Fibroblast of pulmonary artery (primary cell): ENCODE measurements around the gene PROSER3.

ENCODE experiments used
- DNase-seq: peaks from one replicate; pipeline ENCODE4 v3.0.0-alpha.2; 2010; ENCODE audit warnings: low read depth
- H3K4me3 ChIP-seq: replicated peaks from 2 replicates; pipeline ENCODE4 v1.5.1; 2011; ENCODE audit warnings: low read depth, mild to moderate bottlenecking, control low read depth, low read length, moderate library complexity
- TF ChIP-seq, protein P1 (sequence below): IDR thresholded peaks from 2 replicates; pipeline ENCODE4 v1.5.1; 2011; ENCODE audit warnings: mild to moderate bottlenecking, control low read depth, low read length, inconsistent platforms; ENCODE audit errors: missing control alignments

PROSER3 gene

DNA sequence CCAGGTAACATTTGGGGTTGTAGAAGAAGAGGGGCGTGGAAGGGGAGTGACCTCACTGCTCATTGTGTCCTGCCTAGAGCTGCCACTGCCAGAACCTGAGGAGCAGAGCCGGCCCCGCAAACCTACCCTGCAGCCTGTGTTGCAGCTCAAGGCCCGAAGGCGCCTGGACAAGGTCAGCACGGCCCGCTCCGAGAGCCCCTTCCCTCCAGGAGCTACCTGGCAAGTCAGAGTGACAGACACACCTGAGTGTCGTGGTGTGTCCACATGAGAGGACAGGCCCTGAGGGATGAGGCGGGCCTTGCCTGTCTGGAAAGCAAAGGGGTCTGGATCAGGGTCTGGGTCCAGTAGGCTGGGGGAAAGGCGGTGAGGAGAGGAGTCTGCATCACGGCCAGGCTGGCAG is 33.4 kb upstream of the PROSER3 start:
- no peak overlapping the region for H3K4me3 ChIP-seq
- DNase-seq: no peak
- TF ChIP-seq, protein P1, sequence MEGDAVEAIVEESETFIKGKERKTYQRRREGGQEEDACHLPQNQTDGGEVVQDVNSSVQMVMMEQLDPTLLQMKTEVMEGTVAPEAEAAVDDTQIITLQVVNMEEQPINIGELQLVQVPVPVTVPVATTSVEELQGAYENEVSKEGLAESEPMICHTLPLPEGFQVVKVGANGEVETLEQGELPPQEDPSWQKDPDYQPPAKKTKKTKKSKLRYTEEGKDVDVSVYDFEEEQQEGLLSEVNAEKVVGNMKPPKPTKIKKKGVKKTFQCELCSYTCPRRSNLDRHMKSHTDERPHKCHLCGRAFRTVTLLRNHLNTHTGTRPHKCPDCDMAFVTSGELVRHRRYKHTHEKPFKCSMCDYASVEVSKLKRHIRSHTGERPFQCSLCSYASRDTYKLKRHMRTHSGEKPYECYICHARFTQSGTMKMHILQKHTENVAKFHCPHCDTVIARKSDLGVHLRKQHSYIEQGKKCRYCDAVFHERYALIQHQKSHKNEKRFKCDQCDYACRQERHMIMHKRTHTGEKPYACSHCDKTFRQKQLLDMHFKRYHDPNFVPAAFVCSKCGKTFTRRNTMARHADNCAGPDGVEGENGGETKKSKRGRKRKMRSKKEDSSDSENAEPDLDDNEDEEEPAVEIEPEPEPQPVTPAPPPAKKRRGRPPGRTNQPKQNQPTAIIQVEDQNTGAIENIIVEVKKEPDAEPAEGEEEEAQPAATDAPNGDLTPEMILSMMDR: no peak

DNA sequence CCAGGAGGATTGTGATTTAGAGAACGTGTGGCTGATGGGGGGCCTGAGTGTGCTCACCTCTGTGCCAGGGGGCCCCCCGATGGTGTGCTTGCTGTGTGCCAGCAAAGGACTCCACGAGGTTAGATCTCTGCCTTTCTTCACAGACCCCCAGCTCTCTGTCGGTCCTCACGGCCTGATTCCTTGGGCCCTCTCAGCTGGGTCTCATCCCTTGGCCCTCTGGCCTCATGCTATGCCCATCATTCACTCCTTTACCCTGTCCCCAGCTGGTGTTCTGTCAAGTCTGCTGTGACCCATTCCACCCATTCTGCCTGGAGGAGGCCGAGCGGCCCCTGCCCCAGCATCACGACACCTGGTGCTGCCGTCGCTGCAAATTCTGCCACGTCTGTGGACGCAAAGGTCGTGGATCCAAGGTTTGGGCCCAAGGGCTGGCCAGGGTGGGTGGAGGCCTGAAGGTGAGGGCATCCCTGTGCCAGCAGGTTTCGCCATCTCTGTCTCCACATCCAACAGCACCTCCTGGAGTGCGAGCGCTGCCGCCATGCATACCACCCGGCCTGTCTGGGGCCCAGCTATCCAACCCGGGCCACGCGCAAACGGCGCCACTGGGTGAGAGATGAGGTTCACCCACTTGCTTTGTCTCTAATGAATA is 32.6 kb upstream of the PROSER3 start:
- TF ChIP-seq, protein P1: no peak
- DNase-seq: no peak
- no peak overlapping the region for H3K4me3 ChIP-seq

DNA sequence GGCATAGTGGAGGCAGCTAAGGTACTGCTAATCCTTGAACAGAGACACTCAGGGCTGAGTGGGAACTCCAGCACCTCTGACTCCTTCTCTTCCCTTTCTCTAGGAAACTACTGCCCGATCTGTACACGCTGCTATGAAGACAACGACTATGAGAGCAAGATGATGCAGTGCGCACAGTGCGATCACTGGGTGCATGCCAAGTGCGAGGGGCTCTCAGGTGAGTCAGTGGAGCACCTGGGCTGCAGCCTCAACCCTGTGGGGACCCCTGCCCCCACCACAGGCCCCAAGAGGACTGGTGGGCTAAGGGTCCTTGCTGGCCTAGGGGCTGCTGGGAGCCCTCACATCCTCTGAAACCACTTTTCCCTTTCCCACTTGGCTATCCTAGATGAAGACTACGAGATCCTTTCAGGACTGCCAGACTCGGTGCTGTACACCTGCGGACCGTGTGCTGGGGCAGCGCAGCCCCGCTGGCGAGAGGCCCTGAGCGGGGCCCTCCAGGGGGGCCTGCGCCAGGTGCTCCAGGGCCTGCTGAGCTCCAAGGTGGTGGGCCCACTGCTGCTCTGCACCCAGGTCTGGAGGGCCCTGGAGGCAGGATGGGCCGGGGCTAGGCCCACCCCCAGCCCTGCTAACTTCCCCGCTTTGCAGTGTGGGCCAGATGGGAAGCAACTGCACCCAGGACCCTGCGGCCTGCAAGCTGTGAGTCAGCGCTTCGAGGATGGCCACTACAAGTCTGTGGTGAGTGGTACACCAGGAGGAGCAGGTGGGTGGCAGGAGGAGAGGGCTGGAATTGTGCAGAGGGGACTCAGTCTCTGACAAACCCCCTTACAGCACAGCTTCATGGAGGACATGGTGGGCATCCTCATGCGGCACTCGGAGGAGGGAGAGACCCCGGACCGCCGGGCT is 30.7 kb upstream of the PROSER3 start:
- no peak overlapping the region for H3K4me3 ChIP-seq
- no peak for DNase-seq
- TF ChIP-seq, protein P1: no peak

DNA sequence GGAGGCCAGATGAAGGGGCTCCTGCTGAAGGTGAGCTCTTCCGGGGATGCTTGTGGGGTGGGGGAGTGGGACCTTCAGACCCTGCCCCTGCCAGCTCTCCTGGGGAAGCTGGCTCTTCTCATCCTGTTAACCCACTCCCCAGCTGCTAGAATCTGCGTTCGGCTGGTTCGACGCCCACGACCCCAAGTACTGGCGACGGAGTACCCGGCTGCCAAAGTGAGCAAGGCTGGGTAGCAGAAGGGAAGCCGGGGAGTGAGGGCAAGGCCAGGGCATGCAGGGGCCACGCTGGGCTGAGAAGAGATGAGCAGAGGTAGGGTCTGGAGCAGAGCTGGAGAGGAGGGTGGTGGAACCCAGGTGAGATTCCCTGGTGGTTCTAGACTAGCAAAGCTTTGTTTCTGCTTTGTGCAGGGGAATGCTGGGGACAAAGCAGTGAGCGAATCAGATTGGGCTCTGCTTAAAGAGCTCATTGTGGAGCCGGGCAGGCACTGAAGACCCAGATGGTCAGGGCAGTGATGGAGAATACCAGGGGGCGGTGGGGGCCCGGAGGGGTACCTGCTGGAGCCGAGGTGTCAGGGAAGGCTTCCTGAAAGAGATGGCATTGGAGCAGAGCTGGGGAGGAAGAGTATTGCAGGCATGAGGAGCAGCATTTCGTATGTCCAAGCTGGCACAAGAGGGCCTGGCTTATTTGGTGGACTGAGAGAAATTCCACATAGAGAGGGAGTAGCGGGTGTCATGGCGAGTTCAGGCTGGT is 29.8 kb upstream of the PROSER3 start:
- no peak for DNase-seq
- H3K4me3 ChIP-seq: no peak overlapping the region
- TF ChIP-seq, protein P1: no peak

DNA sequence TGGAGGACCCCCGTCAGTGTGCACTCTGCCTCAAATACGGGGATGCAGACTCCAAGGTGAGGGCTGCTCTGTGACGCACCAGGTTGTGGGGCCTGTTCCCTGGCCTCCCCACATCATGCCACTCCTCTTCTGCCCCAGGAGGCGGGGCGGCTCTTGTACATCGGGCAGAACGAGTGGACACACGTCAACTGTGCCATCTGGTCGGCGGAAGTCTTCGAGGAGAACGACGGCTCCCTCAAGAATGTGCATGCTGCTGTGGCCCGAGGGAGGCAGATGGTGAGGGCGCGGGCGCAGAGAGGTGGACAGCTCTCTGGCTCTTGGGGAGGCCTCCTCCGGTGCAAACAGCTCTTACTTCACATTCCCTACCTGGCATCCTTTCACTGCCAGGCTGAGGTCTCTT is 29.0 kb upstream of the PROSER3 start:
- TF ChIP-seq, protein P1: no peak
- no peak for DNase-seq
- H3K4me3 ChIP-seq: no peak overlapping the region

DNA sequence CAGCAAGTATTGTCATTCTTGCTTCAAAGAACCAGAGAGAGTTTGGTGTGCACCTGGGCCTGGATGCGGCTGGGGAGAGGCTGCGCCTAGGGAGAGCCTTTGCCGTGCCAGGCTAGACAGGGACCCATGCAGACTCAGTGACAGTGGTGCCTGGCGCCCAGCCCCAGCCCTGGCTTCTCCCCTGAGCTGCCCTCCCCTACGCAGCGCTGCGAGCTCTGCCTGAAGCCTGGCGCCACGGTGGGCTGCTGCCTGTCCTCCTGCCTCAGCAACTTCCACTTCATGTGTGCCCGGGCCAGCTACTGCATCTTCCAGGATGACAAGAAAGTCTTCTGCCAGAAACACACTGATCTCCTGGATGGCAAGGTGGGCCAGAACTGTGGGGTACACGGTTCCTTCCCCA is 28.2 kb upstream of the PROSER3 start:
- no peak overlapping the region for H3K4me3 ChIP-seq
- no peak for DNase-seq
- TF ChIP-seq, protein P1: no peak
